CD14-positive monocyte (primary cell): ENCODE data around the gene MAPKAPK3. TPM values are rescaled to one million over a fixed set of nuclear protein-coding genes. Genes with fewer than 3 reads are reported as not detected.
A peak's percentile ranks its signal among the peaks of the same experiment; 100 is the strongest.

Source experiments
- DNase-seq, 3 donors: peaks; one replicate each; pipeline ENCODE4 v3.0.0-alpha.2; 2011 to 2022
- H2AFZ ChIP-seq: 2 replicates; pipeline ENCODE4 v1.6.0; 2012; ENCODE audit warnings: mild to moderate bottlenecking, low read depth, low read length, inconsistent platforms; ENCODE audit not compliant: insufficient read depth, poor library complexity, severe bottlenecking
- H3K27ac ChIP-seq, 2 donors: 1 replicate in 1 of 2; 2 replicates in 1 of 2; pipeline ENCODE4 v1.5.1; 2012 to 2013; ENCODE audit warnings: low read length in 2 of 2, control low read depth in 1 of 2, inconsistent platforms in 1 of 2, low read depth in 1 of 2, mild to moderate bottlenecking in 1 of 2
- H3K27me3 ChIP-seq, 2 donors: one replicate each; pipeline versions ENCODE4 v1.6.0 to v1.6.1; 2011 to 2013; ENCODE audit warnings: low read length in 2 of 2; ENCODE audit not compliant: control insufficient read depth in 2 of 2, insufficient read depth in 2 of 2
- H3K36me3 ChIP-seq, 2 donors: replicated peaks in 1 of 2; 1 replicate in 1 of 2; 2 replicates in 1 of 2; pipeline versions ENCODE4 v1.5.1 to v1.6.1; 2012 to 2013; ENCODE audit warnings: low read length in 2 of 2, control low read depth in 1 of 2, inconsistent platforms in 1 of 2, mild to moderate bottlenecking in 1 of 2; ENCODE audit not compliant: insufficient read depth in 2 of 2, control insufficient read depth in 1 of 2
- H3K4me1 ChIP-seq, 2 donors: 1 replicate in 1 of 2; 2 replicates in 1 of 2; pipeline versions ENCODE4 v1.5.1 to v1.6.1; 2012 to 2013; ENCODE audit warnings: low read length in 2 of 2, control low read depth in 1 of 2, inconsistent platforms in 1 of 2, mild to moderate bottlenecking in 1 of 2, moderate library complexity in 1 of 2; ENCODE audit not compliant: insufficient read depth in 2 of 2, control insufficient read depth in 1 of 2
- H3K4me2 ChIP-seq: replicated peaks from 2 replicates; pipeline ENCODE3; 2012; ENCODE audit warnings: low read length, moderate library complexity, mild to moderate bottlenecking; ENCODE audit not compliant: poor library complexity, severe bottlenecking; ENCODE audit errors: extremely low read depth
- H3K4me3 ChIP-seq, 3 experiments: fragments of 200-600 bp in 1 of 3; sonication (generic) in 1 of 3; replicated peaks in 1 of 3; 1 replicate in 2 of 3; 2 replicates in 1 of 3; pipeline ENCODE4 v1.5.1; 2011 to 2013; ENCODE audit warnings: low read length in 3 of 3, mild to moderate bottlenecking in 3 of 3, control low read depth in 2 of 3, low read depth in 2 of 3, inconsistent platforms in 1 of 3, moderate library complexity in 1 of 3
- H3K79me2 ChIP-seq: 2 replicates; pipeline ENCODE4 v1.6.0; 2012; ENCODE audit warnings: mild to moderate bottlenecking, control low read depth, inconsistent platforms, low read length, moderate library complexity; ENCODE audit not compliant: insufficient read depth
- H3K9ac ChIP-seq: 2 replicates; pipeline ENCODE4 v1.6.0; 2017; ENCODE audit warnings: low read length, mild to moderate bottlenecking; ENCODE audit not compliant: insufficient read depth, poor library complexity, severe bottlenecking
- H3K9me3 ChIP-seq, 2 donors: replicated peaks in 1 of 2; 1 replicate in 1 of 2; 2 replicates in 1 of 2; pipeline versions ENCODE4 v1.5.1 to v1.6.1; 2012 to 2013; ENCODE audit warnings: low read length in 2 of 2, control low read depth in 1 of 2; ENCODE audit not compliant: control insufficient read depth in 1 of 2, insufficient read depth in 1 of 2
- H4K20me1 ChIP-seq: 2 replicates; pipeline ENCODE4 v1.6.0; 2012; ENCODE audit warnings: mild to moderate bottlenecking, low read length, control low read depth, moderate library complexity; ENCODE audit not compliant: insufficient read depth
- H3K27ac Mint-ChIP-seq, 7 donors: one replicate each; pipeline ENCODE4 v1.8.0; 2020; ENCODE audit warnings: mild to moderate bottlenecking in 7 of 7, mixed read lengths in 7 of 7, moderate library complexity in 6 of 7, inconsistent platforms in 2 of 7
- H3K27me3 Mint-ChIP-seq, 3 donors: one replicate each; pipeline ENCODE4 v1.8.0; 2021 to 2022; ENCODE audit warnings: low read depth in 3 of 3, mild to moderate bottlenecking in 3 of 3, mixed read lengths in 3 of 3, moderate library complexity in 3 of 3, inconsistent platforms in 1 of 3
- H3K36me3 Mint-ChIP-seq, 2 donors: one replicate each; pipeline ENCODE4 v1.8.0; 2020; ENCODE audit warnings: mixed read lengths in 2 of 2, inconsistent platforms in 1 of 2, mild to moderate bottlenecking in 1 of 2
- H3K4me1 Mint-ChIP-seq: one replicate; pipeline ENCODE4 v1.8.0; 2020; ENCODE audit warnings: mild to moderate bottlenecking, mixed read lengths
- H3K4me3 Mint-ChIP-seq, 2 donors: one replicate each; pipeline ENCODE4 v1.8.0; 2020; ENCODE audit warnings: mild to moderate bottlenecking in 2 of 2, mixed read lengths in 2 of 2, moderate library complexity in 1 of 2
- H3K9me3 Mint-ChIP-seq, 7 donors: one replicate each; pipeline ENCODE4 v1.8.0; 2020 to 2022; ENCODE audit warnings: mixed read lengths in 7 of 7, mild to moderate bottlenecking in 6 of 7, moderate library complexity in 6 of 7, inconsistent platforms in 2 of 7
- WGBS: methylation state at CpG from one replicate; pipeline ENCODE4 v1.1.5; 2013; ENCODE audit warnings: missing lambda C conversion rate; ENCODE audit not compliant: insufficient coverage; 5-methylcytosine and 5-hydroxymethylcytosine counted together
- intact Hi-C, 2 donors: fragments of 100-400 bp; cut with micrococcal nuclease; formaldehyde crosslinking; loops; one replicate each; pipeline versions ENCODE4 v1.15.0 to v1.15.1; 2023
- polyA plus RNA-seq, 3 donors: library from polyadenylated mRNA; depleted of rRNA in 1 of 3; unstranded in 2 of 3; stranded (reverse) in 1 of 3; fragments of 300-500 nt in 2 of 3; fragments of >200 nt in 1 of 3; fragmentation: Illumina TruSeq in 2 of 3; gene quantifications; 1 replicate in 2 of 3; 2 replicates in 1 of 3; pipeline ENCODE4 v1.2.3, GENCODE V29; 2012 to 2021
- TF ChIP-seq, protein P1 (sequence below): fragments of 200-600 bp; IDR thresholded peaks from one replicate; pipeline ENCODE4 v1.8.0; 2022; ENCODE audit warnings: antibody characterized with exemption, mild to moderate bottlenecking

The MAPKAPK3 gene
- polyA plus RNA-seq, 3 donors: 173 to 252 (median 201) TPM

DNA sequence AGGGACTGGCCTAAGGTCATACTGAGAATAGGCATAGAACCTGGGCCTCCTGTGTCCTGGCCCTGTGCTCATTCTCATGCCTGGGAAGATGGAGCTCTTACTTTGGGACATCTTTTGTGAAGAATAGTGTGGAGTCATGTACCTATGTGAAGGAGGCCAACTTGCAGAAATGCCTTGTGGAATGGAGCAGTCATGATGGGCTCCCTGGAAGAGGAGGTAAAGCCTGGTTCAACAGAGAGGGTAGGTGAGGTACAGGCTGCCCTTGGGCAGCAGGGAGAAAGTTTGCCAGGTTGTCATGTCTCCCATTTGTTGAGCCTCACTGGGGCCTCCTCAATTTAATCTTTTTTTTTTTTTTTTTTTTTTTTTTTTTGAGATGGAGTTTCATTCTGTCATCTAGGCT lies 18.1 kb downstream of the MAPKAPK3 start:
- H3K4me3 ChIP-seq: no peak overlapping the region
- peaks cover 100% of the 10 kb centered on the region for H4K20me1 ChIP-seq
- H3K9ac ChIP-seq: no peak overlapping the region
- H3K27ac ChIP-seq: peak overlapping the region in 1 of 2 donors; percentile 59
- H3K9me3 Mint-ChIP-seq: peaks cover 0 to 4% (median 0%) of the 10 kb centered on the region in 7 donors
- peaks cover 23 to 61% of the 10 kb centered on the region in 2 donors for H3K36me3 ChIP-seq
- TF ChIP-seq, protein P1, sequence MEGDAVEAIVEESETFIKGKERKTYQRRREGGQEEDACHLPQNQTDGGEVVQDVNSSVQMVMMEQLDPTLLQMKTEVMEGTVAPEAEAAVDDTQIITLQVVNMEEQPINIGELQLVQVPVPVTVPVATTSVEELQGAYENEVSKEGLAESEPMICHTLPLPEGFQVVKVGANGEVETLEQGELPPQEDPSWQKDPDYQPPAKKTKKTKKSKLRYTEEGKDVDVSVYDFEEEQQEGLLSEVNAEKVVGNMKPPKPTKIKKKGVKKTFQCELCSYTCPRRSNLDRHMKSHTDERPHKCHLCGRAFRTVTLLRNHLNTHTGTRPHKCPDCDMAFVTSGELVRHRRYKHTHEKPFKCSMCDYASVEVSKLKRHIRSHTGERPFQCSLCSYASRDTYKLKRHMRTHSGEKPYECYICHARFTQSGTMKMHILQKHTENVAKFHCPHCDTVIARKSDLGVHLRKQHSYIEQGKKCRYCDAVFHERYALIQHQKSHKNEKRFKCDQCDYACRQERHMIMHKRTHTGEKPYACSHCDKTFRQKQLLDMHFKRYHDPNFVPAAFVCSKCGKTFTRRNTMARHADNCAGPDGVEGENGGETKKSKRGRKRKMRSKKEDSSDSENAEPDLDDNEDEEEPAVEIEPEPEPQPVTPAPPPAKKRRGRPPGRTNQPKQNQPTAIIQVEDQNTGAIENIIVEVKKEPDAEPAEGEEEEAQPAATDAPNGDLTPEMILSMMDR: no peak
- H3K4me3 Mint-ChIP-seq: no peak overlapping the region
- intact Hi-C loops: no loop called here
- H2AFZ ChIP-seq: no peak overlapping the region
- DNase-seq: no peak
- H3K4me1 ChIP-seq: peaks cover 41 to 53% of the 10 kb centered on the region in 2 donors
- H3K79me2 ChIP-seq: peaks cover 98% of the 10 kb centered on the region
- H3K27me3 Mint-ChIP-seq: no peaks in the 10 kb centered on the region
- H3K27me3 ChIP-seq: no peaks in the 10 kb centered on the region
- no peaks in the 10 kb centered on the region for H3K9me3 ChIP-seq
- H3K4me2 ChIP-seq: no peak overlapping the region
- H3K36me3 Mint-ChIP-seq: peaks cover 50 to 58% of the 10 kb centered on the region in 2 donors
- H3K27ac Mint-ChIP-seq: peak overlapping the region in 2 of 7 donors; percentile 88 to 98
- peaks cover 65% of the 10 kb centered on the region for H3K4me1 Mint-ChIP-seq

DNA sequence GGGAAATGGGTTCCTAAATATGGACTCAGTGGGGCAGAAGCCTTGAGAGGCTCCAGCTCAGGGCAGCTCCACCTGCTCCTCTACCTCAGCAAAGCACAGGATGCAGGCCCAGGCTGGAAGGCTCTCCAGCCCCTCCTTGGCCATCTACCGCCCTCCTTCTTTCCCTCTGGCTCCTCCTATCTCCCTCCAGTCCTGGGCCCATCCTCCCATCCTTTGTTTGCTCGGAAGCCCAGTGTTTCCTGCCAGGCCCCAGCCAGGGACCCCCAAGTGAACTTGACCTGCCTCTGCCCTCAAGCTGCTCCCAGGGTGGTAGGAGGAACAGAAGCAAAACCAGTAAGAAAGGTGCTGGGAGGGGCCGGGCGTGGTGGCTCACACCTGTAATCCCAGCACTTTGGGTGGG lies 20.1 kb downstream of the MAPKAPK3 start:
- Histone ChIP-seq H4K20me1 (peaks cover 100% of the 10 kb centered on the region), H3K4me2 (no peak overlapping the region), H3K27ac (peak overlapping the region in 1 of 2 donors; percentile 42), H3K9ac (no peak overlapping the region), H2AFZ (no peak overlapping the region), H3K27me3 (no peaks in the 10 kb centered on the region), H3K36me3 (peaks cover 43 to 63% of the 10 kb centered on the region in 2 donors), H3K9me3 (no peaks in the 10 kb centered on the region), H3K79me2 (peaks cover 98% of the 10 kb centered on the region), H3K4me1 (peaks cover 21 to 34% of the 10 kb centered on the region in 2 donors), H3K4me3 (no peak overlapping the region)
- H3K4me3 Mint-ChIP-seq: no peak overlapping the region
- H3K36me3 Mint-ChIP-seq: peaks cover 51 to 66% of the 10 kb centered on the region in 2 donors
- H3K4me1 Mint-ChIP-seq: peaks cover 45% of the 10 kb centered on the region
- no peaks in the 10 kb centered on the region for H3K27me3 Mint-ChIP-seq
- 60% methylated on average over 1 of the region's 4 CpGs for WGBS
- DNase-seq: no peak
- H3K27ac Mint-ChIP-seq: peak overlapping the region in 6 of 7 donors; percentile 6 to 92 (median 75)
- intact Hi-C loops: no loop called here
- TF ChIP-seq, protein P1: no peak
- peaks cover 0 to 4% (median 0%) of the 10 kb centered on the region in 7 donors for H3K9me3 Mint-ChIP-seq
